ENCODE results near the gene TRIM29.

Gene TRIM29

DNA sequence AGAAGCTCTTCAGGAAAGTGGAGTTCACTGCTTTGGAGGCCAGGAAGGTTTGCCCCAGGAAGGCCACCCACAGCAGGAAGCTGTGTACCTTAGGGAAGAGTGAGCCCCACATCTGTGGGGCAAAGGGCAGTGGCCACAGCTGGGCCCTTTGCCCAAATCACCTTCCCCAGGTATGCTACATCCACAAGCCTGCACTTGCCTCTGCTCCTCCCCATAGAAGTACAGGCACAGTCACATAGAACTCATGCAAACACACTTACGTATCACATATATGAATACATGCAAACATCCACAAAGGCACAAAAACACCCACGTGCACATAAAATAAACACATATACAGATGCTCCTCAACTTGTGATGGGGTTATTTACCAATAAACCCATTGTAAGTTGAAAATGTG, 2.1 kb downstream of the TRIM29 start:
- DNase-seq: no peak

DNA sequence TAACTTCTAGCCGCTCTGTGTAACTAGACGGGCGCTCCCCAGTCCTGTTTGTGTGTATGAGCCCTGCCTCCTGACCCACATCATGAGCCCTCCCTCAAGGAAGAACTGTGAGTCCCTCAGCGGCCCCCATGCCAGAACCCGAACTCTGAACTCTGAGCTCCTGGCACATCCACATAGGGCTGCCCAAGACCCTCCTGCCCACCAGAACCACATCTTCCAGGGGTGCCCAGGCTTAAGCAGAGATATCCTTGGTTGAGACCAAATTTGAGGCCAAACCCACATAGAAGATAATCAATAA, 3.0 kb downstream of the TRIM29 start:
- DNase-seq: no peak

DNA sequence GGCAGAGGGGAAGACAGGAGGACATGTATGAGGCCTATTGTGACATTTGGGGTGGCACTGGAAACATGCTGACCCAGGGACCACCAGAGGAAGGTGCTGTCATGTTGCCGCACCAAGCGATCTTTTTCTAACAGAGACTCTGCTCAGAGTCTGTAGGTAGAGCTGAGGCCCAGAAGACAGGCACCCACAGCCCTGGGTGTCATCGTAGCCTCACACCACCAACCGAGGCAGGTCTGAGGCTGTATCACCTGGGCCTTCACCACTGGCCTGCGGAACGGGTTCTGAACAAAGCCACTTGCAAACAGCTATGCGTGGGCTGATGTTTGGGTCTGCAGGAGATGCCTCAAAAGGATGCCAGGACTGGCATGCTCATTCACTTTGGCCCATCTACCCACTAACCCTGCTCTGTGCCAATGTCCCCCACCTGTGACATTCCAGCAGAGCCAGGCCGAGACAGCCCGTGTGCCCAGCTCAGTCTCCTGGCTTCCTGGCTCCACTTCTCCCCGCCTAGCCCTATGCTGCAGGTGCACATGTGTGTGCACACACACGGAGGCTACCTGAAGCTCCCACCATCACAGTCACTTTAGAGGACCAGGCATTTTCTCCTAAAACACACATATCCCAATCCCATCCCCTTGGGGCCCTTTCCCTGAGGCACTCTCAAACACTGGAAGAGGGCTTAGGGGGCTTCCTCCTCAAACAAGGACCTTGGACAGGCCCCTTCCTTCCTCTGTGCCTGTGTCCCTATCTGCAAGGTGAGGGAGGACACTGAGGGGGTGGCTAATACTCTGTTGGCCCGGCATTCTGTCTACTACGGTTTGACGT, 3.6 kb downstream of the TRIM29 start:
- no peak for DNase-seq

DNA sequence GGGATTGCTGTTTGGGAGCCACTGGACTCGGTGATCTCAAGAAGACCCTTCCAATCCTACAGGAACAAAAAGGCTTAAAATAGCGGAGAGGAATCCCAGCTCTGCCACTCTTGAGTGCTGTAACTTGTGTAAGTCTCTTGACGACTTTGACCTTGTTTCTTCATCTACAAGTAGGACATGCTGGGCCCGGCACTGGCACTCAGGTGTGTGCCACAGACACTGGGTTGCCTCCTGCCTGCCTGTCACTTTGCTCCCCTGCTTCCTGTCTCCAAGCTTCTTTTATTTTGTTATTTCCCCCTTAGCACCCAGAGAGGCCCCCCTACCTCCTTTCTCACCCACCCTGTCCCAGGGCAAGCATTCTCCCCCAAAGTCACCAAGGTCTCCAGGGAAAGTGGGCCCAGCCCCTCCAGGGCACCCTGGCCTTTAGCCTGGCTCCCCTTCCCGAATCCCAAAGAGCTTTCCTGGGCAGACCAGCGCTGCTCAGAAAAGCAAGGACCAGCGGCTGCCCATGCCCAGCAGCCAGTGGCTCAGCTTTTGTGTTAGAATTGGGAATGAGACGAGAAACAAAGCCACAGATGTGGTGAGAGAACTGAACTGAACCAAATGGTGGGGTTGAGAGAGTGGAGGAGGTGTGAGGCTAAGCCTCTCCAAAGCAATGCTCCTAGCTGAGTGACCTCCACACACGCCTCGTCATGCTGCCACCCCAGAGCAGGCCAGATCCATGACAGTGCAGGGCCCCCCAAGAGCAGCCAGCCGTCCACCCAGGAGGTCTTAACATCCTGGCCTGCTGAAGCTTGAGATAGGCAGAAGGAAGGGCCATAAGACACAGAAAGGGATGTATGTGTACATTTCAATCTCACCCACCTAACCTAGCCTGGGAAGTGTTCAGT, 4.5 kb downstream of the TRIM29 start:
- no peak for DNase-seq

DNA sequence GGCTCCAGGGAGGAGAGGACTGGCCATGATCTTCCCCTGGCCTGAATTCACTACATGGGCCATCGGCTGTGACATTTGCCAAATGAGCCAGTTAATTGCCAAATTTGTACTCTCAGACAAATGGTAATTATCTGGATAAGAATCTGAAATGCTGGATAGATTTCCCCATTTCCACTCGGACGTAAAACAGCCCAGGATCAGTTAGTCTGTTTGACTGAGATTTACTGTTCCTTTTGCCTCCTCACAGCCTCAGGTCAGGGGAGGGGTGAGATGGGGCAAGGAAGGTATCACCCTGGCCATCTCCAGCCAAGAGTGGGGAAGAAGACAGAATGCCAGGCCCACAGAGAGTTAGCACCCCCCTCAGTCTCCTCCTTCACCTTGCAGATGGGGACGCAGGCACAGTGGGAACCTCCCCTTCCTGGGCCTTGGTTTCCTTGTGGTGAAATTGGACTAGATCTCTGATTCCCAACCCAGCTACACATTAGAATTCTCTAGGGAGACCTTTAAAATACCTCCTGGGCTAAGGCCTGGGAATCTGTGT, 5.2 kb downstream of the TRIM29 start:
- no peak for DNase-seq

DNA sequence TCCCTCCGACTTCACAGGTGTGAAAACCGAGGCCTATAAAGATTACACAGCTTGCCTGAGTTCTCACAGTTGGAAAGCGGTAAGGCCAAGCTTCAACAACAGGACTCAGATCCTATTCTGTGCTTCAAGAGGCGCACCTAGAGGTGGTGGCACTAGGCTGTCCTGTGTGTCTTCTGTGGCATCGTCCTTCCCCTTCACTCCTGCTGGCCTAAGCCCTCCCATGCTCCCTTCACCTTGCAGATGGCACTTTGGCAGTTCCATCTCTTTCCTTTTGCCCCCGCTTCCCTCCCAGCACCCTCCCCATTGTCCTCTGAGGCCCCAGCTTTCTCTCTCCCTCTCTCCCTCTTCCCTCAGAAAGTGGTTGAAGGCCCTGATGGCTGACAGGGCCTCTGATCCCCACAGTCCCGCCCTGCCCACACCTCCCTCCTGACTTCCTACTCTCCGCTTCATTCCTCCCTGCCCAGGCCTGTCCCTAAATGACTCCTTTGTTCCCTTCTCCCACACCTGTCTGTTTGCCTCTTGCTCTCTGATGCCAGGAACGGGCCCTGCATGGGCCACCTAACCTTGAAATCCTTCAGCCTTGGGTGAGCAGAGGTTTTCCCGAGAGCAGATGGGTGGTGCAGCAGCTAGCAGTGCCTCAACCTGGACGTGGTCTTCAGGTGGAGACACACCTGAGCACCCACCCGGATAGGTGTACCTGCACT, 5.8 kb downstream of the TRIM29 start:
- DNase-seq: no peak

DNA sequence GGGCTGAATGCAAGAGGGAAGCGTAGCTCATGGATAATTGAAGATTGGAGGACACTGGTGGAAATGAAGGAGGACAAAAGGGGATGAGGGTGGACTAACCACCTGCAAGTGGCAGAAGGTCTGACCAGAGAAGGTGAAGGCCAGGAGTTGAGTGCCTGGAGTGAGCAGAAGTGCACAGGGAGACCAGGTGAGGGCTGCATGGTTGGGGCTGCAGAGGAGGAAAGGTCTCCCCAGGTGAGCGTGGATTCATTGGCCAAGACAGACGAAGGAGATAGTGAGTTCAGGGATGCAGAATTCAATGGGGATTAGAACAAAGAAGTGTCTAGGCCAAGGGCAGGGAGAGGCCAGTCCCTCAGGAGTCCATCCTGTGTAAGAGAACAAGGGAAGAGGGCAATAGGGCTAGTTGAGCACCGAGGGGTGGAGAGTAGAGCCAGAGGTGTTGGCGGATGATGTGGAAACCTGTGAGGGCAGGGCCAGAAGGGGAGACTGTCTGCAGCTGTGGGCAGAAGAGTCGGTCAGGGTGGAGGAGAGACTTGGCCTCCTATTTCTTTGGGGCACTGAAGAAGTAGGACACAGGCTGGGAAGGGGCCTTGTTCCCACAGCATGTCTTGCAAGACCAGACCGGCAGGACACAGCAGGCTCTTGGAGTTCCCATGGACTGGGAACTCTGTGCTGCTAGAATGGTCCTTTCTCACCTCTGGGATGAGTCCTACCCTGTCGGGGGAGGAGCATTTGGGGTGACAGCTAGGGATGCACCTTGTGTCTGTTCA, 6.7 kb downstream of the TRIM29 start:
- no peak for DNase-seq

DNA sequence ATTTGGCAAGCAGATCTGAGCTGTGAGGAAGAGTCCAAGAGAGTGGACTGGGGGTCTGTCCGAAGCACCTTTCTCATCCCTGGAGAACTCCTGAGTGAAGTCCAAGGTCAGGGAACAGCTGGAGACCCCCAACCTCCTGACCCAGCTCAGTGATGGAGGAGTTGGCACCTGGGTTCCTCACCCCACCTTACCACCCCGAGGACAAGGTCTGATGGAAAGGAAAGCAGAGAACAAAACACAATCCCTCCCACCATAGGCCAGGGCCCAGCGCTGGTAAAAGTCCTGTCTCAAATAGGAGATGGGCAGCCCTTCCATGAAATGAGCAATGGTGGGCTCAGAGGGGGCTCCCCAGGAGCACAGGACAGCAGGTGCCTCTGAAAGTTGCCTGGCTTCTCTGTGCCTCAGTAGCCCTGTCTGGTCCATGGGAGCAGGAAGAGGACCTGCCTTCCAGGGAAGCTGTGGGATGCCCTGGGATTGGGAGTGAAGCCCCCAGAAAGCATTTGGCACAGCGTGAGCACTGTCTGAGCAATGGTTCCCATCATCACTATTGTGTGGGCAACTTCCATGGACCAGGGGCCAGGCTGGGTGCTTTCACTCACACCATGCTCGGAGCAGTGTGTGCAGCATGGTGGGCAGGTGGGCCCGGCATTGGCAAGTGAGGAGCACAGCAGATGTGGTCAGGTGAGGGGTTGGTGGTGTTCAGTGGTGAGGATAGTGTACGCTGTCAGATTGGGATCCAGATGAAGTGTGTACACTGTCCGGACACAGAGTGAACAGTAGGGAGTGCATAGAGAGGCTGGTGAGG, 7.5 kb downstream of the TRIM29 start:
- no peak for DNase-seq

DNA sequence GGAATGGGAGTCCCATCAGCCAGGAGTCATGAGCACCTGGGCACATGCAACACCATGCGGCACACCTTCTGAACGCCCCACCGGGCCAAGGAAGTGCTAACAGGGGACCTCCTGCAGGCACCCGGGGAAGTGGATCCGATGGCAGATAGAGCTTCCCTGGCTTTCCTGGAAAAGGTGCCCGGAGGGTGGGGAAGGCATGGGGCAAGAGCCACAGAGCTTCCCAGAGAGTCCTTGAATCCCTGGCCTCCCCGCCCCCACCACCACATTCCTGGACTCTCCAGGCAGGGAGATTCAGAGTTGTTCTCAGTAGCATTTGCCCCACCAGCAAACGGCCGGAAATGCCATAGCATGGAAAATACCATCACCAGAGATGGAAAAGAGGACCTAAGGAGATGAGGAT, 8.3 kb downstream of the TRIM29 start:
- DNase-seq: no peak

DNA sequence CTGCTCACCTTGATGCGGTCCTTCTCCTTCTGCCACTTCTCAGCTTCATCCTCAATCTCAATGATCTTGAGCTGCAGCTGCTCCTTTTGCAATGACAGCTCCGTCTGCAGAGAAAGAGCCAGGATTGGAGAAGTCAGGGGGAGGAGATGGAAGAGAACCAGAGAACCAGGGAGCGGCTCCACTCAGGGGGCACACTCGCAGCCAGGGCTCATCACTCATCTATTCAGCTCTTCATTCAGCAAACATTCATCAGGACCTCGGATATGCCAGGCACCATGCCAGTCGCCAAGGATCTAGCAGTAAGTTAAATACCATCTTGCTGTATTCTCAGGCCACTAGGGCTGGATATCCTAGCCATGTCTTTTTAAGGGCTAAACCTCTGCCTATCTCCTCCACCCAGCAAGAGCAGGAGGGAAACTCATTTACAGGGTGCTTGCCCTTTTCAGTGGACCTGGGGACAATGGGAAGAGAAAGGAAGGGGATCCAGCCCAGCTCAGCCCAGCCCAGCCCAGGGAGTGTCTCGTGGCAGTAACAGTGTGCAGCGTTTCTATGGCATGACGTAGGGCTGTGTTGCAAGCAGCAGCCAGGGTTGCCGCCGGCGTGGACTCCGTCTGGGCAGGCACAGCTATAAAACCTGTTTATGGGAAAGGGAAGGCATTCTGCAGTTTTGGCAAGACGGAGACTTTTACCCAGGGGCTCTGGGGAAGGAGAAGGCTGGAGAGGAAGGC, 9.4 kb downstream of the TRIM29 start:
- no peak for DNase-seq

DNA sequence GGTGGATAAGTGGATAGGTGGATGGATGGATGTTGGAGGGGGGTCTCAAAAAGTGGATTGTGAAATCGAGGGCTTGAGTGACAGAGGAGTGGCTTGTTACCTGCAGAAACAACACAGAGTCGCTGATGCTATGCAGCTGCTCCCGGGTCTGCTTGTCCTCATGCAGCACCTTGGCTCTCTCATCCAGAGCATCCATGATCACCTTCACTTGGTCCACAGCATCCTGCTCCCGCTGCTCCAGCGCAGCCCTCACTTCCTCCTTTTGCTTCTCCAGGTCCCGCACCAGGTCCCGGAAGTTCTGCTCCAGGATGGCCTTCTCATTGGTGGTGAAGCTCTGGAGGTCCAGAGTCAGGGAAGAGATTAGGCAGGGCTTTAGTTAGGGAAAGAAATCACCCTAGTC, 10.7 kb downstream of the TRIM29 start:
- no peak for DNase-seq

DNA sequence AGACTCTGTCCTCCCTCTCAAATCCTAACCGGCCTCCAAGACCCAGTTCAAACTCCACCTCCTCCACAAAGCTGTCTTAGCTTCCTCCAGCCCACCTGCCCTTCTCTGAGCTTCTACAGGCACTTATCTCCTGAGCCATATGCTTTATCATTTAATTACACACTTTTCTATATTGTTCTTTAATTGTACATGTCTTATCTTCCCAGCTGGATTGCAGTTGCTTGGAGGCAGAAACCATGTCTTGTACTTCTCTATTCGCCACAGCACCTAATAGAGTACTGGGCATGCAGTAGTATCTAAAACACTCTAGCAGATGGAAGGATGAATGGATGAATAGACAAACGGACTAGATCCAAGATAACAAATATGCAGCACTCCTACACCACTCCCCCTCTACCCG, 11.3 kb downstream of the TRIM29 start:
- DNase-seq: no peak

DNA sequence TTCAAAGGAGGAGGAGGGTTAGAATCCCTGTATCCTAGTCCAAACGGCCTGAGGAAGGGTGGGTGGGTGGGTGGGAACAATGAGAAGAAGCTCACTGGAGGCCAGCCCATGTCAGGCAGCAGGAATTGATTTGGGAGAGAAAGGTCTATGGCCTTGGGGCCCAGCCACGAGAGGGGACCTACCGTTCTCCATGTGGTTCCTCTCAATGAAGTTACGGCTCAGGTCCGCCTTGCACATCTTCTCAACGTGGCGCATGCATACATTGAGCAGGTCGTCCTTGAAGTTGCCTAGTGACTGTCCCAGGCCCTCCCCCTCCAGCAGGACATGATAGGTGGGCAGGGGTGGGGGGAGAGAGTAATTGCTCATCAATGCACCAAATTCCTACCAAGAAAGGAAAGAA, 12.4 kb downstream of the TRIM29 start:
- DNase-seq: no peak

DNA sequence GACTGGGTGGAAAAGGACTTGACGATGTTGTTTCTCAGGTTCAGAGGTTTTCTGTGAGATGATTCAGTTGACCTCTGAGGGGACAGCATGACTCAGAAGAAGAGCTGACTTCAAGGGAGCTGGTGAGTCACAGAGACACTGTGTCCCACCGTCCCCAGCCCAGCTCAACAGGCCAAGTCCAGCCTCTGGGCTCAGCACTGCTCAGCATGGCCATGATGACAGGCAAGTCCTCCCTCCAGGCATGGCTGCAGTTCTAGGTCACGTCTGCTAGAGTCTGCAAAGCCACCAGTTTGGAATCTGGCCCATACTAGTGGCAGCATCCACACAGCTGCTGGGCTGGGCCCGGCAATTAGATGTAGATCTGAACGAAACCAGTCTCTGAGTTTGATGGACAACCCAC, 12.9 kb downstream of the TRIM29 start:
- DNase-seq: no peak

DNA sequence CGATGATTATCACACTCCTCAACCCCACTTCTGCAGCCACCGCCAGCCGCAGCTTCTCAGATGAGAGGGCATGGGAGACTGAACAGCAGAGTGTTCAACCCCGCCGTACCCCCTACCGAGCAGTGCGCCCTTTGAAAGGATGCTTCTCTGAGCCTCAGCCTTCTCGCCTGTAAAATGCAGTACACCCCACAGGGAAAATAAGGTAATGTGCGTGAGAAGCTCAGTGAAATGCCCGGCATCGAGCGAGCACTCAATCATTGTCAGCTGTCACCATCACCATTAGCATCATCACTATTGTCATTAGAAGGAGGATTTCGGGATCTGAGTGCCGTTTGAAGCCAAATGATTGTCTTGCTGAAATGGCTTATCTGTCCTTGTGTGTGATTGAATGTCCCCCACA, 13.6 kb downstream of the TRIM29 start:
- DNase-seq: no peak

DNA sequence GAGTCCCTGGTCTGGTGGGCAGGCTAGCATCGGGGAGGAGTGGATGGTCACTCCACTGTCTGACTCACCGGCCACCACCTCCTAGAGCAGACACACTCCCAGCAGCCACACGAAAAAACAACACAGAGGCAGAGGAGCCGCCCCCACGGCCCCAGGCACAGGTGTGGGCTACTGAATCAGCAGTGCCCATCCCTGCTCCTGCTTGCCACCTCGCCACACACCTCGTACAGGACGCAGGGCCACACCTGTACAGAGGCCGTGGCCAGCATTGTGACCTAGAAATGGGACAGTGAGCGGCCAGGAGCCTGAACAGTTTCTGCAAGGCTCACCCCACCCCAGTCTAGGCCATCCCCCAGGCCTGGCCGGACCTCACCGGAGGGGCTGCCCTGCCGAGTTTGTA, 14.0 kb downstream of the TRIM29 start:
- no peak for DNase-seq

DNA sequence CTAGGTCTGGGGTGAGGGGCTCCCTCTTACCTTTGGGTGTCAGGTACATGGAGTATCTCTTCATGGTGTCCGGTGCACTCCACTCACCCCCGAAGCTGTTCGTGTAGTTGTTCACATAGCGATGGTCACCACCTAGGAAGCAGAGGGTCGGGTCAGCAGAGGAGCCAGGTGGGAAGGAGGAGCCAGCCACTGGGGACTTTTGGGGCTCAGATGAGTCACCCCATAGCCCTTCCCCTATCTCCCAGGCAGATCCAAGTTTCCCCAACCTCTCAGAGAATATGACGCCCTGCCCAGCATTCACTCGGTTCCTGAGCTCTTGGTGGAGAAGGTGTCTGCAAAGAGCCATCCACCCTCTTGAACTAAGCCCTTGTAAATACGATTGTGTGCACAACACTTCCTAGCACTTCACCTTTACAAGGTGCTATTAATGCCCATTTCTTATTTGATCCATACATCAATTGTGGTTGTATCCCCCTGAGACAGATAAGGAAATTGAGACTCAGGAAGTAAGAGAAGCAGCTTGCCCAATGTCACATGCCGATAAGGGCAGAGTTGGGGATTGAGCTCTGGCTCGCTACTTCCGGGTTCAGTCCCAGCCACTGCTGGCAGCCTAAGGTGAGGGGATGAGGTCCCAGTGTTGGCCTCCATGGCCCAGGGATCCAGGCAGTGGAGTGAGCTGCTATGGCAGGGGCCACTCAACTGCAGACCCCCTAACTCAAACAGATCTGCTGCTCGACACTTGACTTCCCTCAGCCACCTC, 14.8 kb downstream of the TRIM29 start:
- DNase-seq: no peak

DNA sequence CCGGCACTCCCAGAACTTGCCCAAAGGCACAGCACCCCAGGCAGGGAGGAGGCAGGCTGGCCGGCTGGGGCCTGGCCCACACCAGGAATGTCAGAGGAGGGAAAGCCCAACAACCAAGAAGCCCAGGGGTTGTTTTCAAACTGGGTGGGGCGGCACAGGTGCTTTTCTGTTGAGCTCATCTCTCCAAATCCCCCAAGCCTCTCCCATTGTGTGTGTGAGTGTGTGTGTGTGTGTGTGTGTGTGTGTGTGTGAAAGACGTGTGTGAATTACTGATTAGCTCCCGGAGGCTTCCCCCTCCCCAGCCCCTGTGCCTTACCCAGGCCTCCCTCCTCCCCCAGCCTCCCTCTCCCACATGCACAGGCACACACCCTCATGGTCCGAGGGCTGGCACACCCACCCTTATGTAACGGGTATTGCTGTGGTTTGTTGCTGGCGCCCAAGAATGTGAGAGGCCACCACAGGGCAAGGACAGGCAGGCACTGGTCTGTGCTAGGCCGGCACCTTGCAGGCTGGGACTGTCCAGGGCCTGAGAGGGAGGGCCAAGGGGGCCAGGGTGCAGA, 15.9 kb downstream of the TRIM29 start:
- no peak for DNase-seq

DNA sequence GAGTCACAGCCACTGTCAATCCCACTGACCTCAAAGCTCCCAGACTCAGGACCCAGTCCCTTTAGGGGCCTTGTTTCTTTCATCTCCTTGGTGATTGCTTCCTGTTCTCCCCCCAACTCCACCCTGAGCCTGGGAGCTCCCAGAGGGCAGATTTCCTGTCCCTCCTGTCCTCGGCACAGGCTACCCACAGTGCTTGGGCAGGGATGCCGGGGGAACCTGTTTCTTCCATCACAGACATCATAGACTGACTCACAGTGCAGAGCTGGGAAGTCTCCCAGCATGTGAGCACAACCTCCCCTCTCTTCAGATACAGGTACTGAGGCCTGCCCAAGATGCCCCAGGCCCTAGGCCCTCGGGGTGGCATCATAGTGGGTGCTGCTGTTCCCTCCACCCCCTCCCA, 16.6 kb downstream of the TRIM29 start:
- DNase-seq: no peak

DNA sequence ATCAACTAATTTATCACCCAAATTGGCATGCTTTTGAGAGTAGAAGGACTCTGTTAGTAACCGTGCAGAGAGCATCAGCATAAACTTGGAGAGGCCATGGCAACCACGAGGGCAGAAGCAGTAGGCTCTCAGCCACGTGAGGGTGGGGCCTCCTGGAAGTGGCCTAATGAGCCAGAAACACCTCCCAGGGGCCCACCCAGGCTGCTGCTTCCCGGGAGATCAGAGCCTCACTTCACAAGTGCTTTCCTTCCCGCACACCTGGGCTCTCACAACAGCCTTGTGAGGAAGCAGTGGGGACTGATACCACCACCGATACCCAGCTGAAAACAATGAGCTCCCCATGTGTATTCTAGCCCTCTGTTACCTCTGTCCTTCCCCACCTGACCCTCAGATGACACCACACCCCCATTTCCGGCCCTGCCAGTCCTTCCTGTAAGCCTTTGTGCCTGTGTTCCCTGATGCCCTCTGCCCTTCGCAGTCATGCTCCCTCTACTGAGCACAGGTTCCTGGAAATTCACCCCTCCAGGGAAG, 17.0 kb downstream of the TRIM29 start:
- no peak for DNase-seq
